ENCODE data around the gene GSG1L2.
"Not testable (repeated sequence)": the region's sequence is repeated elsewhere in the genome, so short reads cannot be mapped to it uniquely, and the experiment has no call there.

Gene GSG1L2

GRCh38 chr17:9788601-9789000 is 33.3 kb downstream of the GSG1L2 start:
- no peak for DNase-seq (ENCODE audit: low read depth in 2 of 2)

- DNase-seq (ENCODE audit: low read depth in 2 of 2): no peak
Measured at GRCh38 chr17:9784544-9784943, 37.3 kb downstream of the GSG1L2 start.

- not testable (repeated sequence) for DNase-seq (ENCODE audit: low read depth in 2 of 2)
Measured at GRCh38 chr17:9783465-9783864, 38.4 kb downstream of the GSG1L2 start.

- DNase-seq (ENCODE audit: low read depth in 2 of 2): no peak
Measured at GRCh38 chr17:9783050-9783449, 38.8 kb downstream of the GSG1L2 start.

GRCh38 chr17:9780552-9780951 is 41.3 kb downstream of the GSG1L2 start:
- DNase-seq (ENCODE audit: low read depth in 2 of 2): no peak

GRCh38 chr17:9776911-9777310 is 45.0 kb downstream of the GSG1L2 start:
- DNase-seq (ENCODE audit: low read depth in 2 of 2): no peak

- DNase-seq (ENCODE audit: low read depth in 2 of 2): no peak
Measured at GRCh38 chr17:9772658-9773057, 49.2 kb downstream of the GSG1L2 start.

GRCh38 chr17:9771465-9771864 is 50.4 kb downstream of the GSG1L2 start:
- DNase-seq (ENCODE audit: low read depth in 2 of 2): no peak

GRCh38 chr17:9769036-9769695 is 52.7 kb downstream of the GSG1L2 start:
- DNase-seq (ENCODE audit: low read depth in 2 of 2): no peak

GRCh38 chr17:9768381-9768934 is 53.4 kb downstream of the GSG1L2 start:
- no peak for DNase-seq (ENCODE audit: low read depth in 2 of 2)

- no peak for DNase-seq (ENCODE audit: low read depth in 2 of 2)
Measured at GRCh38 chr17:9767432-9767991, 54.4 kb downstream of the GSG1L2 start.

GRCh38 chr17:9766970-9767369 is 54.9 kb downstream of the GSG1L2 start:
- no peak for DNase-seq (ENCODE audit: low read depth in 2 of 2)

GRCh38 chr17:9765322-9765721 is 56.6 kb downstream of the GSG1L2 start:
- DNase-seq (ENCODE audit: low read depth in 2 of 2): no peak

- DNase-seq (ENCODE audit: low read depth in 2 of 2): no peak
Measured at GRCh38 chr17:9763643-9764042, 58.2 kb downstream of the GSG1L2 start.

- no peak for DNase-seq (ENCODE audit: low read depth in 2 of 2)
Measured at GRCh38 chr17:9760266-9760665, 61.6 kb downstream of the GSG1L2 start.

- no peak for DNase-seq (ENCODE audit: low read depth in 2 of 2)
Measured at GRCh38 chr17:9755083-9755482, 66.8 kb downstream of the GSG1L2 start.
